ENCODE measurements around the gene OR7G2. TPM values are rescaled to one million over a fixed set of nuclear protein-coding genes. Genes with fewer than 3 reads are reported as not detected.

OR7G2 gene
- total RNA-seq, 1 experiment from 2014 or later = not detected

GRCh38 chr19:9054765-9055164 lies 52.5 kb downstream of the OR7G2 start:
- Histone ChIP-seq H4K20me1 (ENCODE audit: control insufficient read depth, insufficient read depth, insufficient read length) (no peaks in the 10 kb centered on the region), H2BK12ac (ENCODE audit: insufficient read length, low read depth, low read length) (no peak overlapping the region), H3K27ac (ENCODE audit: insufficient read length, low read depth, low read length) (no peak overlapping the region), H3K4me1 (ENCODE audit: insufficient read depth, low read length) (no peaks in the 10 kb centered on the region; the same call in 1 of the 2 replicates), H3K18ac (ENCODE audit: insufficient read length, low read depth, low read length) (peak overlapping the region; percentile 42), H3K79me2 (ENCODE audit: insufficient read depth, low read length) (no peaks in the 10 kb centered on the region), H2AK5ac (ENCODE audit: insufficient read length, low read length) (no peak overlapping the region), H3K56ac (ENCODE audit: insufficient read length, low read depth, low read length) (no peak overlapping the region), H3K79me1 (ENCODE audit: insufficient read depth, low read depth, low read length, poor library complexity, severe bottlenecking) (no peaks in the 10 kb centered on the region), H3K9ac (ENCODE audit: extremely low read depth, insufficient read length, low read length) (no peak overlapping the region), H3K14ac (ENCODE audit: insufficient read depth, low read length) (no peak overlapping the region), H2BK15ac (ENCODE audit: low read depth, low read length) (no peak overlapping the region), H4K91ac (ENCODE audit: insufficient read length, low read depth, low read length) (no peak overlapping the region), H2BK5ac (ENCODE audit: insufficient read length, low read length) (no peak overlapping the region), H3K23ac (ENCODE audit: insufficient read length, low read depth, low read length) (no peak overlapping the region), H2BK120ac (ENCODE audit: low read depth, low read length, poor library complexity, severe bottlenecking) (no peak overlapping the region), H4K5ac (ENCODE audit: insufficient read length, low read depth, low read length) (no peak overlapping the region), H3K23me2 (ENCODE audit: insufficient read length, low read depth, low read length, poor library complexity, severe bottlenecking) (no peaks in the 10 kb centered on the region), H3K4me2 (ENCODE audit: insufficient read depth, insufficient read length, low read length) (no peak overlapping the region), H2BK20ac (ENCODE audit: low read depth, low read length, poor library complexity, severe bottlenecking) (no peak overlapping the region), H3K4ac (ENCODE audit: low read depth, low read length) (peak overlapping the region; percentile 38; the same call in 1 of the 2 replicates), H3K9me3 (ENCODE audit: control insufficient read depth, low read depth, low read length) (no peaks in the 10 kb centered on the region), H4K8ac (replicated peaks; ENCODE audit: insufficient read length, low read depth, low read length) (no peak overlapping the region), H2AFZ (ENCODE audit: low read length) (no peak overlapping the region), H3T11ph (ENCODE audit: low read length) (no peak overlapping the region), H3K27me3 (ENCODE audit: insufficient read depth, low read length) (no peaks in the 10 kb centered on the region)
- no CpG with 5 or more reads among the region's 8 CpGs for WGBS (ENCODE audit: extremely low coverage, insufficient read length, low lambda C conversion rate)
- no peaks in the 10 kb centered on the region for H3K27me3 Mint-ChIP-seq (ENCODE audit: low read depth)
- peak overlapping the region; percentile 52 to 93 (median 81); a peak in 6 of 7 replicates for H3K27ac Mint-ChIP-seq
- peaks cover 27 to 43% of the 10 kb centered on the region in 2 experiments for H3K4me1 Mint-ChIP-seq
- H3K36me3 Mint-ChIP-seq (ENCODE audit: insufficient read depth in 1 of 3, low read depth in 3 of 3) = peaks cover 0 to 5% (median 0%) of the 10 kb centered on the region in 3 experiments; a peak in 2 of 7 replicates
- TF ChIP-seq, protein P1, sequence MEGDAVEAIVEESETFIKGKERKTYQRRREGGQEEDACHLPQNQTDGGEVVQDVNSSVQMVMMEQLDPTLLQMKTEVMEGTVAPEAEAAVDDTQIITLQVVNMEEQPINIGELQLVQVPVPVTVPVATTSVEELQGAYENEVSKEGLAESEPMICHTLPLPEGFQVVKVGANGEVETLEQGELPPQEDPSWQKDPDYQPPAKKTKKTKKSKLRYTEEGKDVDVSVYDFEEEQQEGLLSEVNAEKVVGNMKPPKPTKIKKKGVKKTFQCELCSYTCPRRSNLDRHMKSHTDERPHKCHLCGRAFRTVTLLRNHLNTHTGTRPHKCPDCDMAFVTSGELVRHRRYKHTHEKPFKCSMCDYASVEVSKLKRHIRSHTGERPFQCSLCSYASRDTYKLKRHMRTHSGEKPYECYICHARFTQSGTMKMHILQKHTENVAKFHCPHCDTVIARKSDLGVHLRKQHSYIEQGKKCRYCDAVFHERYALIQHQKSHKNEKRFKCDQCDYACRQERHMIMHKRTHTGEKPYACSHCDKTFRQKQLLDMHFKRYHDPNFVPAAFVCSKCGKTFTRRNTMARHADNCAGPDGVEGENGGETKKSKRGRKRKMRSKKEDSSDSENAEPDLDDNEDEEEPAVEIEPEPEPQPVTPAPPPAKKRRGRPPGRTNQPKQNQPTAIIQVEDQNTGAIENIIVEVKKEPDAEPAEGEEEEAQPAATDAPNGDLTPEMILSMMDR (conservative IDR thresholded peaks at IDR 0.05) = no peak
- peaks cover 0 to 2% of the 10 kb centered on the region in 2 experiments; a peak in 3 of 5 replicates for H3K9me3 Mint-ChIP-seq
- peak; percentile 56 for DNase-seq
- peak overlapping the region; percentile 19 to 34; a peak in 1 of 5 replicates for H3K4me3 Mint-ChIP-seq
